ENCODE data around the gene KRTAP9-7.

KRTAP9-7 gene

DNA sequence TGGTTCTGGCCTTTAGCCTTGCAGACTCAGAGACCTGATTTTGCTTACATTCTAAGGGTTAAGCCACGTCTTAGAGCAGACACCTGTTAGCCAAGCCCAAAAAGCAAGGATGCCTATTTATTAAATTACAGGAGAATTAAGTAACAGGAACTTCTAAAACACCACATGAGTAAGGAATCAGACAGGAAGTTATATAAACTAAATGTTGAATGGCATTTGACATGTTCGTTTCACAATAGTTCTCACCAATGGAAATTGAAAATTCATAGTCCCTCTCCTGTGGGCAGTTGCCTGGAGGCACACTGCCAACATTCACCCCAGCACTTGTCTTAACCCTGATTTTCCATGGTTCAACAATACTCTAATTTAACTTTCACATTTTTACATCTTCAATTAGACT lies 9.0 kb downstream of the KRTAP9-7 start:
- TF ChIP-seq CTCF (IDR thresholded peaks at IDR 0.05; ENCODE audit: low read depth, low read length) (no peak), MAX (IDR thresholded peaks at IDR 0.05; ENCODE audit: low read depth, low read length) (no peak), MYC (IDR thresholded peaks at IDR 0.05; ENCODE audit: low read depth, low read length) (no peak), POLR2A (IDR thresholded peaks at IDR 0.05; ENCODE audit: extremely low read depth, insufficient read length) (no peak)
- no peak overlapping the region for H3K4me3 ChIP-seq (ENCODE audit: low read depth, low read length)
- peak; percentile 19 for DNase-seq (ENCODE audit: low read depth)

GRCh38 chr17:41287050-41287449 lies 11.6 kb downstream of the KRTAP9-7 start:
- H3K4me3 ChIP-seq (ENCODE audit: low read depth, low read length), result no peak overlapping the region
- no peak for DNase-seq (ENCODE audit: low read depth)
- TF ChIP-seq POLR2A (IDR thresholded peaks at IDR 0.05; ENCODE audit: extremely low read depth, insufficient read length), result no peak
- TF ChIP-seq MAX (IDR thresholded peaks at IDR 0.05; ENCODE audit: low read depth, low read length), result no peak
- no peak for TF ChIP-seq CTCF (IDR thresholded peaks at IDR 0.05; ENCODE audit: low read depth, low read length)
- TF ChIP-seq MYC (IDR thresholded peaks at IDR 0.05; ENCODE audit: low read depth, low read length), result no peak

- no peak for TF ChIP-seq CTCF (IDR thresholded peaks at IDR 0.05; ENCODE audit: low read depth, low read length)
- TF ChIP-seq POLR2A (IDR thresholded peaks at IDR 0.05; ENCODE audit: extremely low read depth, insufficient read length), result no peak
- TF ChIP-seq MAX (IDR thresholded peaks at IDR 0.05; ENCODE audit: low read depth, low read length), result no peak
- TF ChIP-seq MYC (IDR thresholded peaks at IDR 0.05; ENCODE audit: low read depth, low read length), result no peak
- no peak overlapping the region for H3K4me3 ChIP-seq (ENCODE audit: low read depth, low read length)
- no peak for DNase-seq (ENCODE audit: low read depth)
These were observed 18.5 kb downstream of the KRTAP9-7 start for GRCh38 chr17:41294016-41294415.

GRCh38 chr17:41296846-41297245 lies 21.3 kb downstream of the KRTAP9-7 start:
- TF ChIP-seq POLR2A (IDR thresholded peaks at IDR 0.05; ENCODE audit: extremely low read depth, insufficient read length) (no peak), CTCF (IDR thresholded peaks at IDR 0.05; ENCODE audit: low read depth, low read length) (no peak), MAX (IDR thresholded peaks at IDR 0.05; ENCODE audit: low read depth, low read length) (no peak), MYC (IDR thresholded peaks at IDR 0.05; ENCODE audit: low read depth, low read length) (no peak)
- H3K4me3 ChIP-seq (ENCODE audit: low read depth, low read length), result no peak overlapping the region
- DNase-seq (ENCODE audit: low read depth), result no peak

DNA sequence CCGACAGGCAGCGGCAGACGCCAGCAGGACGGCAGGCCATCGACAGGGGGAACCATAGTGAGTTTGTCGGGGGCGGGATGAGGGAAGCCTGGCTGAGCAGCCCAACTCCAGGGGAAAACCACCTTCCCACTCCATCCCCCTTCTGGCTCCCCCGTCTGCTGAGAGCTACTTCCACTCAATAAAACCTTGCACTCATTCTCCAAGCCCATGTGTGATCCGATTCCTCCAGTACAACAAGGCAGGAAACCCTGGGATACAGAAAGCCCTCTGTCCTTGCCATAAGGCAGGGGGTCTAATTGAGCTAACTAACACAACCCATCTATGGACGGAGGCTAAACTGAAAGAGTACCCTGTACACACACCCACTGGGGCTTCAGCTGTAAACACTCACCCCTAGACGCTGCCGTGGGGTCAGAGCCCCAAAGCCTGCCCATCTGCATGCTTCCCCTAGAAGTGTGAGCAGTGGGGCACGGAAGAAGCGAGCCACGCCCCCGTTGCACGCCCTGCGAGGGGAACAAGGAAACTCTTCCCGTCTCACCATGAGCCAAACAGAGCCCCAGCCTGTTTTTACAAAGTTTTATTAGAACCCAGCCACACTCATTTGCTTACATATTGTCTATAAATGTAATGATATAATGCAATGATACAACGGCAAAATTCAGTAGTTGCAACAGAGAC lies 23.1 kb downstream of the KRTAP9-7 start:
- no peak for DNase-seq (ENCODE audit: low read depth)
- TF ChIP-seq CTCF (IDR thresholded peaks at IDR 0.05; ENCODE audit: low read depth, low read length) (no peak), POLR2A (IDR thresholded peaks at IDR 0.05; ENCODE audit: extremely low read depth, insufficient read length) (no peak), MYC (IDR thresholded peaks at IDR 0.05; ENCODE audit: low read depth, low read length) (no peak)
- no peak overlapping the region for H3K4me3 ChIP-seq (ENCODE audit: low read depth, low read length)

Measured in NB4 (cell line).